NB4 (cell line): ENCODE results near the gene HS6ST1.

Source experiments
- CTCF ChIP-seq: IDR thresholded peaks from one replicate; pipeline ENCODE4 v1.5.1; 2012; ENCODE audit warnings: low read depth, low read length
- MAX ChIP-seq: IDR thresholded peaks from 2 replicates; pipeline ENCODE4 v1.6.1; 2011; ENCODE audit warnings: low read depth, low read length
- MYC ChIP-seq: IDR thresholded peaks from 2 replicates; pipeline ENCODE4 v1.6.1; 2011; ENCODE audit warnings: low read depth, low read length
- POLR2A ChIP-seq: IDR thresholded peaks from 2 replicates; pipeline ENCODE4 v1.6.1; 2011; ENCODE audit warnings: mild to moderate bottlenecking; ENCODE audit not compliant: insufficient read length; ENCODE audit errors: extremely low read depth

GRCh38 chr2:128317181-128317898 is 1.3 kb downstream of the HS6ST1 start:
- TF ChIP-seq CTCF (no peak), POLR2A (no peak), MYC (no peak), MAX (no peak)
